H1 (cell line): ENCODE data around the gene METRNL. TPM values are rescaled to one million over a fixed set of nuclear protein-coding genes. Genes with fewer than 3 reads are reported as not detected.
A peak's percentile ranks its signal among the peaks of the same experiment; 100 is the strongest.

Experiments used
- CTCF ChIA-PET: fragments of 300-600 bp; sonication (Branson Sonifier 250); formaldehyde crosslinking; loops from one replicate; lab custom pipeline; 2021; ENCODE audit not compliant: partially characterized antibody; lab: Charles Lee
- POLR2A ChIA-PET: fragments of 300-600 bp; sonication (Branson Sonifier 250); formaldehyde crosslinking; loops from one replicate; lab custom pipeline; 2021; ENCODE audit warnings: inconsistent platforms; ENCODE audit not compliant: partially characterized antibody; lab: Charles Lee
- DNase-seq, 2 experiments: peaks; one replicate each; pipeline versions ENCODE4 v3.0.0 to v3.0.0-alpha.2; 2010 to 2022; ENCODE audit warnings: low spot score in 2 of 2, low read depth in 1 of 2, mixed read lengths in 1 of 2
- FAIRE-seq: peaks from 2 replicates; lab custom pipeline; 2011; peaks lifted over from hg19 to GRCh38; lab: Jason Lieb, UNC
- H2AFZ ChIP-seq: 2 replicates; pipeline ENCODE4 v1.8.1; 2012; ENCODE audit warnings: low read length, inconsistent platforms
- H2AK5ac ChIP-seq: 2 replicates; pipeline ENCODE4 v1.6.1; 2013; ENCODE audit warnings: low read depth, low read length
- H2BK120ac ChIP-seq: replicated peaks from 2 replicates; pipeline ENCODE3; 2013; ENCODE audit warnings: low read depth, low read length, inconsistent platforms
- H2BK12ac ChIP-seq: 2 replicates; pipeline ENCODE4 v1.6.1; 2013; ENCODE audit warnings: low read depth, low read length
- H2BK15ac ChIP-seq: 2 replicates; pipeline ENCODE4 v1.6.1; 2013; ENCODE audit warnings: low read length
- H2BK20ac ChIP-seq: 2 replicates; pipeline ENCODE4 v1.6.1; 2013; ENCODE audit warnings: low read length
- H2BK5ac ChIP-seq: 2 replicates; pipeline ENCODE4 v1.6.1; 2013; ENCODE audit warnings: low read depth, low read length
- H3K14ac ChIP-seq: 2 replicates; pipeline ENCODE4 v1.6.1; 2013; ENCODE audit warnings: inconsistent platforms; ENCODE audit not compliant: insufficient read length
- H3K18ac ChIP-seq: 2 replicates; pipeline ENCODE4 v1.6.1; 2013; ENCODE audit warnings: low read length; ENCODE audit errors: extremely low read depth
- H3K23ac ChIP-seq: 2 replicates; pipeline ENCODE4 v1.6.1; 2013; ENCODE audit warnings: inconsistent platforms; ENCODE audit not compliant: insufficient read length
- H3K23me2 ChIP-seq: 2 replicates; pipeline ENCODE4 v1.6.1; 2013; ENCODE audit warnings: low read depth, low read length
- H3K27ac ChIP-seq: 2 replicates; pipeline ENCODE4 v1.6.1; 2011; ENCODE audit warnings: low read depth, low read length, inconsistent platforms
- H3K27me3 ChIP-seq, 4 experiments: replicated peaks in 1 of 4; 1 replicate in 1 of 4; 2 replicates in 3 of 4; pipeline versions ENCODE4 v1.6.1 to v1.8.1; 2011 to 2013; ENCODE audit warnings: low read length in 3 of 4, mild to moderate bottlenecking in 3 of 4, inconsistent platforms in 2 of 4, mixed read lengths in 2 of 4, moderate library complexity in 1 of 4; ENCODE audit not compliant: control insufficient read depth in 3 of 4, insufficient read depth in 3 of 4; ENCODE audit errors: extremely low read depth in 1 of 4
- H3K36me3 ChIP-seq, 4 experiments: 2 replicates each; pipeline versions ENCODE4 v1.6.1 to v1.8.1; 2011 to 2013; ENCODE audit warnings: mild to moderate bottlenecking in 4 of 4, low read length in 3 of 4, moderate library complexity in 2 of 4, control low read depth in 1 of 4, inconsistent platforms in 1 of 4; ENCODE audit not compliant: insufficient read depth in 4 of 4, control insufficient read depth in 2 of 4
- H3K4ac ChIP-seq: replicated peaks from 2 replicates; pipeline ENCODE3; 2013; ENCODE audit warnings: low read length, low read depth, mixed read lengths, inconsistent platforms; ENCODE audit not compliant: insufficient read length
- H3K4me1 ChIP-seq, 4 experiments: replicated peaks in 1 of 4; 1 replicate in 1 of 4; 2 replicates in 3 of 4; pipeline versions ENCODE4 v1.6.1 to v1.8.1; 2011 to 2013; ENCODE audit warnings: low read length in 3 of 4, inconsistent platforms in 2 of 4, mixed read lengths in 1 of 4; ENCODE audit not compliant: insufficient read depth in 4 of 4, control insufficient read depth in 3 of 4
- H3K4me2 ChIP-seq, 2 experiments: 2 replicates each; pipeline versions ENCODE4 v1.6.1 to v1.8.1; 2011 to 2013; ENCODE audit warnings: low read depth in 2 of 2, low read length in 2 of 2, control low read depth in 1 of 2, inconsistent platforms in 1 of 2, mild to moderate bottlenecking in 1 of 2; ENCODE audit not compliant: insufficient read depth in 1 of 2
- H3K4me3 ChIP-seq, 4 experiments: fragments of 200-600, 300-600 bp in 1 of 4; sonication (generic), shearing (Covaris generic), sonication (Bioruptor Twin) in 1 of 4; 2 replicates each; pipeline versions ENCODE4 v1.5.1 to v1.8.1; 2011 to 2016; ENCODE audit warnings: low read length in 4 of 4, low read depth in 3 of 4, control low read depth in 2 of 4, inconsistent platforms in 2 of 4, mild to moderate bottlenecking in 2 of 4, mixed read lengths in 1 of 4, moderate library complexity in 1 of 4; ENCODE audit not compliant: insufficient read depth in 2 of 4; ENCODE audit errors: extremely low read depth in 1 of 4
- H3K56ac ChIP-seq: replicated peaks from 2 replicates; pipeline ENCODE3; 2013; ENCODE audit warnings: low read depth, mild to moderate bottlenecking, mixed read lengths, low read length, inconsistent platforms; ENCODE audit not compliant: insufficient read length
- H3K79me1 ChIP-seq: 2 replicates; pipeline ENCODE4 v1.6.1; 2013; ENCODE audit warnings: low read depth, low read length, control low read depth
- H3K79me2 ChIP-seq, 2 experiments: 2 replicates each; pipeline versions ENCODE4 v1.6.1 to v1.8.1; 2012 to 2013; ENCODE audit warnings: low read length in 2 of 2, mild to moderate bottlenecking in 2 of 2, inconsistent platforms in 1 of 2; ENCODE audit not compliant: insufficient read depth in 2 of 2, control insufficient read depth in 1 of 2
- H3K9ac ChIP-seq, 4 experiments: replicated peaks in 1 of 4; 1 replicate in 1 of 4; 2 replicates in 3 of 4; pipeline versions ENCODE4 v1.6.1 to v1.8.1; 2011 to 2013; ENCODE audit warnings: low read depth in 3 of 4, low read length in 3 of 4, control low read depth in 2 of 4, mild to moderate bottlenecking in 2 of 4, moderate library complexity in 2 of 4, inconsistent platforms in 1 of 4; ENCODE audit errors: extremely low read depth in 1 of 4
- H3K9me3 ChIP-seq, 2 experiments: 2 replicates each; pipeline versions ENCODE4 v1.6.1 to v1.8.1; 2012 to 2013; ENCODE audit warnings: mild to moderate bottlenecking in 2 of 2, moderate library complexity in 2 of 2, control low read depth in 1 of 2, inconsistent platforms in 1 of 2, low read depth in 1 of 2, low read length in 1 of 2, mixed read lengths in 1 of 2; ENCODE audit not compliant: insufficient read depth in 2 of 2
- H4K20me1 ChIP-seq, 2 experiments: replicated peaks in 1 of 2; 2 replicates each; pipeline versions ENCODE3 to v1.8.1; 2011 to 2013; ENCODE audit warnings: inconsistent platforms in 2 of 2, low read length in 2 of 2, mild to moderate bottlenecking in 1 of 2; ENCODE audit not compliant: insufficient read depth in 2 of 2, control insufficient read depth in 1 of 2
- H4K5ac ChIP-seq: 2 replicates; pipeline ENCODE4 v1.6.1; 2013; ENCODE audit warnings: low read length, low read depth, mixed read lengths, inconsistent platforms; ENCODE audit not compliant: insufficient read length
- H4K8ac ChIP-seq: 2 replicates; pipeline ENCODE4 v1.8.0; 2013; ENCODE audit warnings: mild to moderate bottlenecking, moderate library complexity, low read length, inconsistent platforms; ENCODE audit not compliant: insufficient read depth; ENCODE audit errors: extremely low read depth
- H4K91ac ChIP-seq: replicated peaks from 2 replicates; pipeline ENCODE3; 2013; ENCODE audit warnings: low read length, mixed read lengths, inconsistent platforms; ENCODE audit not compliant: insufficient read length
- NANOG ChIP-seq: IDR thresholded peaks from 2 replicates; pipeline ENCODE4 v1.6.1; 2011; ENCODE audit warnings: low read length, low read depth, mild to moderate bottlenecking, inconsistent platforms; ENCODE audit not compliant: insufficient read depth, poor library complexity, severe bottlenecking
- WGBS, 2 experiments: shearing (Covaris generic) in 1 of 2; methylation state at CpG; one replicate each; pipeline versions ENCODE4 v1.1.6 to v1.1.7; 2013 to 2015; ENCODE audit warnings: low lambda C conversion rate in 2 of 2, mixed read lengths in 2 of 2, inconsistent platforms in 1 of 2, low coverage in 1 of 2, missing lambda C conversion rate in 1 of 2; ENCODE audit not compliant: insufficient replicate concordance in 2 of 2, insufficient coverage in 1 of 2, insufficient read length in 1 of 2; ENCODE audit errors: extremely low coverage in 1 of 2, missing lambda C conversion rate in 1 of 2; 5-methylcytosine and 5-hydroxymethylcytosine counted together
- polyA plus RNA-seq, 7 experiments: library from polyadenylated mRNA; depleted of rRNA in 3 of 7; stranded (reverse) in 5 of 7; unstranded in 2 of 7; fragments of >200 nt in 5 of 7; fragments of 200-250 nt in 2 of 7; gene quantifications; 1 replicate in 5 of 7; 2 replicates in 1 of 7; 4 replicates in 1 of 7; pipeline versions ENCODE4 v1.2.1 to v1.2.3, GENCODE V29; 2011 to 2013; ENCODE audit warnings: missing spikeins in 2 of 7, mixed read lengths in 2 of 7
- total RNA-seq: library from RNA; stranded (reverse); fragmentation: NEBNext Ultra II Directional; extraction: Animal tissue kit (Norgen Biotek cat#: 25700); gene quantifications from 2 replicates; pipeline ENCODE4 v1.2.1, GENCODE V29; 2021
- TF ChIP-seq, protein P1 (sequence below), 3 experiments: IDR thresholded peaks; 1 replicate in 2 of 3; 2 replicates in 1 of 3; pipeline versions ENCODE4 v1.5.1 to v1.6.1; 2011; ENCODE audit warnings: low read length in 3 of 3, mild to moderate bottlenecking in 3 of 3, inconsistent platforms in 2 of 3, low read depth in 1 of 3, moderate library complexity in 1 of 3; ENCODE audit not compliant: insufficient read depth in 1 of 3; ENCODE audit errors: control extremely low read depth in 1 of 3
- TF ChIP-seq, protein P2 (sequence below): IDR thresholded peaks from 2 replicates; pipeline ENCODE4 v1.6.1; 2011; ENCODE audit warnings: low read length, improper control_type of control experiment

Gene METRNL
- total and polyA plus RNA-seq, 2 of the 8 experiments (the other 6 are each of a cell fraction or from before 2014, with no cell fraction given) = 13.9 to 14.2 TPM

DNA sequence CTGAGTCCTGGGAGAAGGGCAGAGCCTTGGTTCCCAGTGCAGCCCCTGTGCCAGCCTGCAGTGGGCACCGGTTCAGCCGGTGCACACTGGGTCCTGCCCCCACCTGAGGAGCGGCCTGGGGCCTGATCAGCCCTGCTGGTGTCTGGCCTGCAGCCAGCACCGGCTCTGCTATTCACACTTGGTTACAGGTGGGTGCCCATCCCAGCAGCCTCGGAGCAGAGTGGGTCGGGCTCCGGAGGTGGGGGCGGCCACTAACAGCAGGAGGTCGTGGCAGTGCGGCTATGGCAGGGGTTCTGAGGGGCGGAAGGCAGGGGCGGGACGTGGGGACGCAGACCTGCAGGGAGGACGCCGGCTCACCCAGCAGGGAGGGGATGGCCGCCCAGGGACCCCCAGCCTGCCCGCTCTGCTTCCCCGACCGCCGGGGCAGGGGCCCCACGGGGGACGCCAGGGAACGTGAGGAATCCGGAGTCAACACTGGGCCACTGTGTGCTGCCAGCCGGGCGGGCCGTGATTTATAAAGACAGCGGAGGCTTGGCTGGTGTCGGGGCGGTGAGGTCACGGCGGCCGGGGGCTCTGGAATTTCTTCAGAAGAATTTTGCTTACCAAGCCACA, 20.3 kb downstream of the METRNL start:
- Histone ChIP-seq H2AFZ (no peak overlapping the region), H4K5ac (no peak overlapping the region), H4K20me1 (peaks cover 0 to 2% of the 10 kb centered on the region in 2 experiments), H3K9me3 (peaks cover 0 to 6% of the 10 kb centered on the region in 2 experiments; a peak in 1 of 4 replicates), H2BK12ac (no peak overlapping the region), H3K4me2 (no peak overlapping the region; a peak in 1 of 4 replicates), H2BK15ac (no peak overlapping the region), H3K23me2 (no peaks in the 10 kb centered on the region), H3K27ac (no peak overlapping the region), H3K23ac (no peak overlapping the region), H3K18ac (no peak overlapping the region), H2BK120ac (no peak overlapping the region), H3K56ac (no peak overlapping the region), H3K36me3 (peaks cover 3 to 13% (median 5%) of the 10 kb centered on the region in 4 experiments; a peak in 3 of 8 replicates), H4K91ac (no peak overlapping the region), H4K8ac (no peak overlapping the region; the same call in 1 of the 2 replicates), H3K9ac (no peak overlapping the region), H2AK5ac (no peak overlapping the region), H3K79me2 (no peaks in the 10 kb centered on the region), H2BK20ac (no peak overlapping the region), H3K4ac (no peak overlapping the region), H3K14ac (no peak overlapping the region), H3K4me1 (peaks cover 0 to 30% (median 6%) of the 10 kb centered on the region in 4 experiments; a peak in 4 of 7 replicates), H3K79me1 (no peaks in the 10 kb centered on the region), H3K27me3 (no peaks in the 10 kb centered on the region), H2BK5ac (no peak overlapping the region), H3K4me3 (no peak overlapping the region)
- FAIRE-seq (no peak), DNase-seq (no peak)
- TF ChIP-seq, protein P1, sequence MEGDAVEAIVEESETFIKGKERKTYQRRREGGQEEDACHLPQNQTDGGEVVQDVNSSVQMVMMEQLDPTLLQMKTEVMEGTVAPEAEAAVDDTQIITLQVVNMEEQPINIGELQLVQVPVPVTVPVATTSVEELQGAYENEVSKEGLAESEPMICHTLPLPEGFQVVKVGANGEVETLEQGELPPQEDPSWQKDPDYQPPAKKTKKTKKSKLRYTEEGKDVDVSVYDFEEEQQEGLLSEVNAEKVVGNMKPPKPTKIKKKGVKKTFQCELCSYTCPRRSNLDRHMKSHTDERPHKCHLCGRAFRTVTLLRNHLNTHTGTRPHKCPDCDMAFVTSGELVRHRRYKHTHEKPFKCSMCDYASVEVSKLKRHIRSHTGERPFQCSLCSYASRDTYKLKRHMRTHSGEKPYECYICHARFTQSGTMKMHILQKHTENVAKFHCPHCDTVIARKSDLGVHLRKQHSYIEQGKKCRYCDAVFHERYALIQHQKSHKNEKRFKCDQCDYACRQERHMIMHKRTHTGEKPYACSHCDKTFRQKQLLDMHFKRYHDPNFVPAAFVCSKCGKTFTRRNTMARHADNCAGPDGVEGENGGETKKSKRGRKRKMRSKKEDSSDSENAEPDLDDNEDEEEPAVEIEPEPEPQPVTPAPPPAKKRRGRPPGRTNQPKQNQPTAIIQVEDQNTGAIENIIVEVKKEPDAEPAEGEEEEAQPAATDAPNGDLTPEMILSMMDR (IDR thresholded peaks at IDR 0.05; ENCODE audit: control extremely low read depth in 1 of 3, insufficient read depth in 1 of 3, low read depth in 1 of 3, low read length in 3 of 3) = 0 out of 4 replicates have a peak, but pooled peaks of 1 of the 3 experiments have one; percentile 7
- TF ChIP-seq NANOG = no peak
- TF ChIP-seq, protein P2, sequence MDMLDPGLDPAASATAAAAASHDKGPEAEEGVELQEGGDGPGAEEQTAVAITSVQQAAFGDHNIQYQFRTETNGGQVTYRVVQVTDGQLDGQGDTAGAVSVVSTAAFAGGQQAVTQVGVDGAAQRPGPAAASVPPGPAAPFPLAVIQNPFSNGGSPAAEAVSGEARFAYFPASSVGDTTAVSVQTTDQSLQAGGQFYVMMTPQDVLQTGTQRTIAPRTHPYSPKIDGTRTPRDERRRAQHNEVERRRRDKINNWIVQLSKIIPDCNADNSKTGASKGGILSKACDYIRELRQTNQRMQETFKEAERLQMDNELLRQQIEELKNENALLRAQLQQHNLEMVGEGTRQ = no peak
- ChIA-PET CTCF (no interaction called here), POLR2A (interaction anchor here (1.8 kb wide), 1 partner anchor 16 kb away, joined by 7 read pairs; no protein-coding TSS in a partner anchor)
- 72% methylated on average over 23 of the region's 34 CpGs; no CpG with 5 or more reads in 1 of the 2 experiments for WGBS, 2 experiments
